ENCODE data around the gene SPATA1.

- TF ChIP-seq CTCF (IDR thresholded peaks at IDR 0.05): no peak
- TF ChIP-seq POLR2A (IDR thresholded peaks at IDR 0.05): no peak
These were observed 18.1 kb upstream of the SPATA1 start for GRCh38 chr1:84488107-84488506.

Data from Peyer's patch (tissue), 4 donors.